ENCODE data around the gene RCBTB2. TPM values are rescaled to one million over a fixed set of nuclear protein-coding genes. Genes with fewer than 3 reads are reported as not detected.

The RCBTB2 gene
- total RNA-seq, 1 donor from 2014 or later, result 20.1 TPM

DNA sequence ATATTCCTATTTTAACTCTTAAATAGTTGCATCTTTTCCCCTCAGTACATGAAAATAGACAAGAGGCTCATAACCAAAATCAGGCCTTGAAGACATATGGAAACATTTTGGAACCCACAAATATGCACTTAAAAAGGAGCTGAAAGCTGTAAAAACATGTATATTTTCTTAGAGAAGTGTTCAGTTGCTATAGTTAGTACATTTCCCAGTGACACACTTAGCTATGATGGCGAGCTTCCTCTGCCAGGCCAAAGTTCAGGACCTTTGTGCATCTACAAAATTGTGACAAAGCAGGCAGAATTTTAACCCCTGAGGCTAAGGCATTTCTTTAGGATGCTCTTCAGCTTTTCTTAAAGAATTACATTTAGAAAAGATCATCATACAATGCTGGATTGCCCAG lies 54.5 kb downstream of the RCBTB2 start:
- TF ChIP-seq, protein P1, sequence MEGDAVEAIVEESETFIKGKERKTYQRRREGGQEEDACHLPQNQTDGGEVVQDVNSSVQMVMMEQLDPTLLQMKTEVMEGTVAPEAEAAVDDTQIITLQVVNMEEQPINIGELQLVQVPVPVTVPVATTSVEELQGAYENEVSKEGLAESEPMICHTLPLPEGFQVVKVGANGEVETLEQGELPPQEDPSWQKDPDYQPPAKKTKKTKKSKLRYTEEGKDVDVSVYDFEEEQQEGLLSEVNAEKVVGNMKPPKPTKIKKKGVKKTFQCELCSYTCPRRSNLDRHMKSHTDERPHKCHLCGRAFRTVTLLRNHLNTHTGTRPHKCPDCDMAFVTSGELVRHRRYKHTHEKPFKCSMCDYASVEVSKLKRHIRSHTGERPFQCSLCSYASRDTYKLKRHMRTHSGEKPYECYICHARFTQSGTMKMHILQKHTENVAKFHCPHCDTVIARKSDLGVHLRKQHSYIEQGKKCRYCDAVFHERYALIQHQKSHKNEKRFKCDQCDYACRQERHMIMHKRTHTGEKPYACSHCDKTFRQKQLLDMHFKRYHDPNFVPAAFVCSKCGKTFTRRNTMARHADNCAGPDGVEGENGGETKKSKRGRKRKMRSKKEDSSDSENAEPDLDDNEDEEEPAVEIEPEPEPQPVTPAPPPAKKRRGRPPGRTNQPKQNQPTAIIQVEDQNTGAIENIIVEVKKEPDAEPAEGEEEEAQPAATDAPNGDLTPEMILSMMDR (IDR thresholded peaks at IDR 0.05), result no peak
- intact Hi-C loops (cut with DNase I), result no loop called here
- peaks cover 21% of the 10 kb centered on the region for H3K36me3 ChIP-seq
- H3K9me3 ChIP-seq, result no peaks in the 10 kb centered on the region
- no peaks in the 10 kb centered on the region for H3K27me3 ChIP-seq (ENCODE audit: low read depth)
- no peak for ATAC-seq
- DNase-seq, result no peak
- no peak overlapping the region for H3K27ac ChIP-seq
- no peak overlapping the region for H3K4me3 ChIP-seq
- no peaks in the 10 kb centered on the region for H3K4me1 ChIP-seq

DNA sequence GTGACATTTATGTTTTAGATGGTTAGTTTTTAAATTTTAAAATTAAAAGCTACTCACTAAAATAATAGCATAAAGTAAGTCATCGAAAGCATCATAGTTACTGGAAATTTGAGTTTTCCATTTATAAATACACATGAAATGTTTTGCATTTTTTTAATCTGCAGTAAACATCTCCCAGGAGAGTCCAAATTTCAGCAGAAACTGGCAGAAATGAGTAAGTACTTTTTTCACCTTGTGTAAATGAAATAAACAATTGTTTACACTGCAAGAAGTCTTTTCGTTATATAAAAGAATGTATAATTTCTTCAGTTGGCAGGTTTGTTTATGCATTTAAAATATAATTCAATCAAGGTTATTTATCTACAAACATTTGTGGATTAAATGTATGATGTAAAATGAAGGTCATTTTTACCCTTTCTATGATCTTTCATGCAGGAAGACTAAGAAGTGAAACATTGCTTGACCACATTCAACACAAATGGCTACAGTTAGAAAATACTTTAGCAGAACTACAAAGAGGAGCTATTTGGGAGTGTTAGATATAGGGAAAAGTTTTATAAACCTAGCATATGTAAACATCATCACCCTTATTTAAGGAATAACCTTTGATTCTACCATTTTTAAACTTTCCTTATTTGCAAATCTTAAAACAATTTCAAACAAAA lies 55.6 kb downstream of the RCBTB2 start:
- ATAC-seq (no peak), DNase-seq (no peak)
- Histone ChIP-seq H3K36me3 (peaks cover 21% of the 10 kb centered on the region), H3K9me3 (no peaks in the 10 kb centered on the region), H3K27ac (no peak overlapping the region), H3K27me3 (ENCODE audit: low read depth) (no peaks in the 10 kb centered on the region), H3K4me1 (no peaks in the 10 kb centered on the region), H3K4me3 (no peak overlapping the region)
- intact Hi-C loops (cut with DNase I), result no loop called here
- TF ChIP-seq, protein P1 (IDR thresholded peaks at IDR 0.05), result no peak

DNA sequence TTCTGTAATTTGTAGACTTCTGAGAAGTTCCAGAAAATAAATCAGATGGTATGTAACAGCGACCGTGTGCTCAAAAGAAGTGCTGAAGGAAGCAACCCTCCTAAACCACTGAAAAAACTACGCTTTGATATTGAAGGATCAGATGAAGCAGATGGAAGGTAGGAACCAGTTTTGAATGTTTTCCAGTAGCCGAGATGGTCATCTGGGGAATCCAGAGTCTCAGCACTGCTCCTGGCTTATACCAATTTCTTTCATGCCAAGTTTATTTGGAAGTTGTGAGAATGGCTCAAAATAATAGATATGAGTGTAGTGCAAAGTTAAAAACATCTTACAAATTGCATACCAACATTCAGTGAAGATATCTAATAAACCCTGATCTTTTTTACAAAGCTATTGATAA lies 56.2 kb downstream of the RCBTB2 start:
- H3K9me3 ChIP-seq, result no peaks in the 10 kb centered on the region
- no peak overlapping the region for H3K27ac ChIP-seq
- H3K27me3 ChIP-seq (ENCODE audit: low read depth), result no peaks in the 10 kb centered on the region
- H3K4me3 ChIP-seq, result no peak overlapping the region
- ATAC-seq, result no peak
- intact Hi-C loops (cut with DNase I), result no loop called here
- DNase-seq, result no peak
- peaks cover 21% of the 10 kb centered on the region for H3K36me3 ChIP-seq
- H3K4me1 ChIP-seq, result no peaks in the 10 kb centered on the region
- TF ChIP-seq, protein P1 (IDR thresholded peaks at IDR 0.05), result no peak

DNA sequence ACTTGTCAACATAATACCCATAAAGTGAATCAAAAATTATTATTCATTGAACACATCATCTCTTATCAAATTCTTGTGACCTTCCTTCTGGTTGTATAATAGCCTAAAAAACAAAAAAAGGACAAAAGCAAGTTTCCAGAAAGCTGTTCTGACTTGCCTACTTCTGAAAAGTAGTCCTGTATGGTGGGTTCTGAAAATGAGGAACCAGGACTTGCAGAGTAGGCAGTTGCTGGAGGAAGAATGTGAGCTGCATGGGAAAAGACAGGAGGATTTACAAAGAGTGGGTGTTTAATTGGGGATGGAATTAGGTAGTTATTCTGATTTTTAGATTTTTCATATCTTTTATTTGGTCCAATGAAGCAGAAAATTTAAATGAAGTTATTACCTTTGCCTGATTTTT lies 56.7 kb downstream of the RCBTB2 start:
- DNase-seq (no peak), ATAC-seq (no peak)
- no peaks in the 10 kb centered on the region for H3K27me3 ChIP-seq (ENCODE audit: low read depth)
- H3K27ac ChIP-seq, result no peak overlapping the region
- TF ChIP-seq, protein P1 (IDR thresholded peaks at IDR 0.05), result no peak
- intact Hi-C loops (cut with DNase I), result no loop called here
- no peaks in the 10 kb centered on the region for H3K9me3 ChIP-seq
- no peaks in the 10 kb centered on the region for H3K4me1 ChIP-seq
- H3K36me3 ChIP-seq, result peaks cover 21% of the 10 kb centered on the region
- no peak overlapping the region for H3K4me3 ChIP-seq

DNA sequence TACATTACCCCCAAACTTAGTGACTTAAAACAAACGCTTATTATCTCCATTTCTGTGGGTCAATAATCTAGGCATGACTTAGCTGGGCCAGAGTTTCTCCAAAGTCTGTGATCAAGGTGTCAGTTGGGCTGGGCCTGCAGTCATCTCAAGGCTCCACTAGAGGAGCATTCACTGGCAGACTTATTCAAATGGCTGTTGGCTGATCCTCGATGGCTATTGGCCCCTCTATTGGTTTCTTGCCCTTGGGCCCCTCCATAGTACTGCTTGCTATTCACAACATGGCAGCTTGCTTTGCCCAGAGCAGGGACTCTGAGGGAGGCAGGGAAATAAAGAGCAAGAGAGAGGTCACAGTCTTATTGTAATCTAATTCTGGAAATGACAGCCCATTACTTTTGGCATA lies 57.6 kb downstream of the RCBTB2 start:
- intact Hi-C loops (cut with DNase I), result no loop called here
- Histone ChIP-seq H3K36me3 (peaks cover 20% of the 10 kb centered on the region), H3K4me1 (no peaks in the 10 kb centered on the region), H3K9me3 (no peaks in the 10 kb centered on the region), H3K27ac (no peak overlapping the region), H3K27me3 (ENCODE audit: low read depth) (no peaks in the 10 kb centered on the region), H3K4me3 (no peak overlapping the region)
- TF ChIP-seq, protein P1 (IDR thresholded peaks at IDR 0.05), result no peak
- no peak for DNase-seq
- ATAC-seq, result no peak

Data from lower lobe of right lung (tissue), 2 donors.